ENCODE data around the gene MRPL57. TPM values are rescaled to one million over a fixed set of nuclear protein-coding genes. Genes with fewer than 3 reads are reported as not detected.

Gene MRPL57
- total RNA-seq, 5 donors from 2014 or later (not counting 1 experiment from before 2014, with no cell fraction given) = 11.0 to 18.6 (median 16.4) TPM

DNA sequence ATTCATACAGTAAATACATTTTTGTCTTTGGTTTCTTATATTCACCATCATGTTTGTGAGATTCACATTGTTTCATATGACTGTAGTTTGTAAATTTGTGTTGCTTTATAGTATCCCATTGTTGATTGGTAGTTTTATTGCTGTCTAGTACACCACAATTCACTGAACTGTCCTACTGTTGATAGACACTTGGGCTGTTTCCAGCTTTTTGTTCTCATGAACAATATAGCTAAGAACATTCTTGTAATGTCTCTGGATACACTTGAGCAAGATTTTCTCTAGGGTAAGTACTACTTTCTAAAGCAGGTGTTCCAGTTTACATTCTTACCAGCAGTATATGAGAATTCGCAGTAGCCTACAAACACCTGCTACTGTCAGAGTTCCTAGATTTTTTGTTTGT lies 37.9 kb upstream of the MRPL57 start:
- WGBS (ENCODE audit: insufficient coverage) = no CpG with 5 or more reads among the region's 1 CpG
- Mint-ChIP-seq H3K27me3 (peaks cover 6 to 18% of the 10 kb centered on the region in 2 donors), H3K4me1 (peaks cover 25 to 32% (median 31%) of the 10 kb centered on the region in 3 donors), H3K36me3 (peaks cover 13% of the 10 kb centered on the region), H3K4me3 (peak overlapping the region; percentile 52 to 90 (median 57)), H3K27ac (no peak overlapping the region), H3K9me3 (no peaks in the 10 kb centered on the region)
- peaks cover 0 to 12% of the 10 kb centered on the region in 2 donors for H3K36me3 ChIP-seq (ENCODE audit: control insufficient read depth in 2 of 2, extremely low read depth in 1 of 2, insufficient read depth in 1 of 2, low read length in 1 of 2)
- no peak overlapping the region for H3K27ac ChIP-seq (ENCODE audit: low read length)
- ATAC-seq (replicated peaks in 1 of 4) (no peak), DNase-seq (no peak)
- H3K27me3 ChIP-seq (replicated peaks in 1 of 2; ENCODE audit: control insufficient read depth in 2 of 2, extremely low read depth in 1 of 2, insufficient read depth in 2 of 2, low read length in 1 of 2) = peaks cover 0 to 9% of the 10 kb centered on the region in 2 experiments
- no peaks in the 10 kb centered on the region for H3K9me3 ChIP-seq
- POLR2A ChIA-PET = no interaction called here
- no peak overlapping the region for H3K4me3 ChIP-seq (ENCODE audit: control insufficient read depth in 1 of 2, extremely low read depth in 1 of 2, low read length in 1 of 2)
- H3K4me1 ChIP-seq (ENCODE audit: control insufficient read depth in 1 of 2, extremely low read depth in 1 of 2, insufficient read depth in 2 of 2, low read length in 2 of 2) = peaks cover 14 to 28% of the 10 kb centered on the region in 2 experiments
- CTCF ChIA-PET = interaction anchor here in 1 of 2 donors (1.0 kb wide), 1 partner anchor 366 kb away, joined by 3 read pairs; no protein-coding TSS in a partner anchor

DNA sequence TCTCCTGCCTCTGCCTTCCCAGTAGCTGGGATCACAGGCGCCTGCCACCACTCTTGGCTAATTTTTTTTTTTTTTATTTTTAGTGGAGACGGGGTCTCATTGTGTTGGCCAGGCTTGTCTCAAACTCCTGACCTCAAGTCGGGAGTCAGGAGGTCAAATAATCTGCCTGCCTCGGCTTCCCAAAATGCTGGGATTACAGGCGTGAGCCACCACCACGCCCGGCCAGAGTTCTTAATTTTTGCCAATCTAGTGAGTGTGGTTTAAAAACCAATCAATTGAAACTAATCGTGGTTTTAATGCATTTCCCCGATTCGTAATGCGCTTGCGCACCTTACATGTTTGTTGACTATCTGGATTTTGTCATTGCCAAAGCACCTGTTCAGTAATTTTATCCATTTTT lies 37.1 kb upstream of the MRPL57 start:
- CTCF ChIA-PET = no interaction called here
- H3K27ac ChIP-seq (ENCODE audit: low read length) = peak overlapping the region; percentile 87
- H3K36me3 ChIP-seq (ENCODE audit: control insufficient read depth in 2 of 2, extremely low read depth in 1 of 2, insufficient read depth in 1 of 2, low read length in 1 of 2) = peaks cover 0 to 16% of the 10 kb centered on the region in 2 donors
- Mint-ChIP-seq H3K4me1 (peaks cover 30 to 36% (median 36%) of the 10 kb centered on the region in 3 donors), H3K9me3 (no peaks in the 10 kb centered on the region), H3K27ac (peak overlapping the region; percentile 97 to 98), H3K27me3 (peaks cover 4 to 15% of the 10 kb centered on the region in 2 donors), H3K4me3 (peak overlapping the region; percentile 90 to 97 (median 96)), H3K36me3 (peaks cover 14% of the 10 kb centered on the region)
- peaks cover 14 to 32% of the 10 kb centered on the region in 2 experiments for H3K4me1 ChIP-seq (ENCODE audit: control insufficient read depth in 1 of 2, extremely low read depth in 1 of 2, insufficient read depth in 2 of 2, low read length in 2 of 2)
- DNase-seq = no peak
- peak overlapping the region in 1 of 2 donors; percentile 98 for H3K4me3 ChIP-seq (ENCODE audit: control insufficient read depth in 1 of 2, extremely low read depth in 1 of 2, low read length in 1 of 2)
- ATAC-seq (replicated peaks in 1 of 4) = no peak
- POLR2A ChIA-PET = no interaction called here
- no peaks in the 10 kb centered on the region for H3K9me3 ChIP-seq
- peaks cover 0 to 8% of the 10 kb centered on the region in 2 experiments for H3K27me3 ChIP-seq (replicated peaks in 1 of 2; ENCODE audit: control insufficient read depth in 2 of 2, extremely low read depth in 1 of 2, insufficient read depth in 2 of 2, low read length in 1 of 2)
- 79% methylated on average over 8 of the region's 12 CpGs for WGBS (ENCODE audit: insufficient coverage)

DNA sequence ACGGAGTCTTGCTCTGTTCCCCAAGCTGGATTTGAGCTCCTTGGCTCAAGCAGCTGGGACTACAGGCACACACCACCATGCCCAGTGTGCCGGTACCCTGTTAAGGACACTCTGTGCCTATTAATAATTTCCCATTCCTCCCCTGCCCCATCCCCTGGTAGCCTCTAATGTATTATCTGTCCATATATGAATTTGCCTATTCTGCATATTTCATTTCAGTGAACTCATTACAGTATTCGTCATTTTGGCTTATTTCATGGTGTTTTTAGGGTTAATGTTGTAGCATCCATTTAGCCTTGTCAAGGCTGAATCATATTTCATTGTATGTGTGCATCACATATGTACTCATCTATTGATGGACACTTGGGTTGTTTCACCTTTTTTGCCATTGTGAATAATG lies 33.7 kb upstream of the MRPL57 start:
- POLR2A ChIA-PET = no interaction called here
- H3K27ac Mint-ChIP-seq = peak overlapping the region; percentile 6 to 76

DNA sequence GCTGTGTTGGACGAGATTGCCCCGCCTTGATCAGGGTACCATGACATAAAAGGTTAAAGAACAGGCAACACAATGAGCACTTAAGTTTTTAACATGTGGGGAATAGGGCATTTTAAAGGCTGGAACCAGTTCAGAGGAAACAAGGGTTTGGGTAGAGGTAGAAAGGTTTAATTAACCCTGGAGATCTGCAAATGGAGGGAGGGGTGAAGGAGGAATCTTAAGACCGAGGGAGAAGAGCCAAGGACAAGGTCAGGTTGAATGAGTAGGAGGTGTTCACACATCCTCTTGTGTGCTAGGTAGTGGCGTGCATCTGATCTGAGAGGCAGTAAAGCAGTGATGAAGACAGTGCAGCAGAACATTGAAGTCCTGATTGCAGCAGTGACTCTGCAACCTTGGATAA lies 28.6 kb upstream of the MRPL57 start:
- H3K4me1 ChIP-seq (ENCODE audit: control insufficient read depth in 1 of 2, extremely low read depth in 1 of 2, insufficient read depth in 2 of 2, low read length in 2 of 2) = peaks cover 5% of the 10 kb centered on the region in 2 experiments
- H3K9me3 ChIP-seq = no peaks in the 10 kb centered on the region
- H3K4me3 ChIP-seq (ENCODE audit: control insufficient read depth in 1 of 2, extremely low read depth in 1 of 2, low read length in 1 of 2) = no peak overlapping the region
- Mint-ChIP-seq H3K27me3 (no peaks in the 10 kb centered on the region), H3K27ac (no peak overlapping the region), H3K36me3 (peaks cover 30% of the 10 kb centered on the region), H3K9me3 (no peaks in the 10 kb centered on the region), H3K4me3 (no peak overlapping the region), H3K4me1 (peaks cover 21 to 36% (median 22%) of the 10 kb centered on the region in 3 donors)
- H3K27me3 ChIP-seq (replicated peaks in 1 of 2; ENCODE audit: control insufficient read depth in 2 of 2, extremely low read depth in 1 of 2, insufficient read depth in 2 of 2, low read length in 1 of 2) = no peaks in the 10 kb centered on the region
- CTCF ChIA-PET = no interaction called here
- H3K36me3 ChIP-seq (ENCODE audit: control insufficient read depth in 2 of 2, extremely low read depth in 1 of 2, insufficient read depth in 1 of 2, low read length in 1 of 2) = peaks cover 7 to 42% of the 10 kb centered on the region in 2 donors
- H3K27ac ChIP-seq (ENCODE audit: low read length) = no peak overlapping the region
- POLR2A ChIA-PET = no interaction called here
- DNase-seq = no peak
- WGBS (ENCODE audit: insufficient coverage) = 87% methylated on average over 3 of the region's 4 CpGs
- peak in 1 of 4 experiments; percentile 11 for ATAC-seq (replicated peaks in 1 of 4)

More for the DNA sequence above, 33.7 kb upstream of the MRPL57 start:
- Histone ChIP-seq H3K27me3 (replicated peaks in 1 of 2; ENCODE audit: control insufficient read depth in 2 of 2, extremely low read depth in 1 of 2, insufficient read depth in 2 of 2, low read length in 1 of 2) (no peaks in the 10 kb centered on the region), H3K4me1 (ENCODE audit: control insufficient read depth in 1 of 2, extremely low read depth in 1 of 2, insufficient read depth in 2 of 2, low read length in 2 of 2) (peaks cover 14 to 32% of the 10 kb centered on the region in 2 experiments), H3K9me3 (no peaks in the 10 kb centered on the region), H3K4me3 (ENCODE audit: control insufficient read depth in 1 of 2, extremely low read depth in 1 of 2, low read length in 1 of 2) (no peak overlapping the region), H3K36me3 (ENCODE audit: control insufficient read depth in 2 of 2, extremely low read depth in 1 of 2, insufficient read depth in 1 of 2, low read length in 1 of 2) (peaks cover 7 to 39% of the 10 kb centered on the region in 2 donors), H3K27ac (ENCODE audit: low read length) (peak overlapping the region; percentile 6)
- DNase-seq (no peak), ATAC-seq (replicated peaks in 1 of 4) (no peak)
- Mint-ChIP-seq H3K36me3 (peaks cover 33% of the 10 kb centered on the region), H3K9me3 (no peaks in the 10 kb centered on the region), H3K4me3 (peak overlapping the region; percentile 59 to 75 (median 69)), H3K4me1 (peaks cover 45 to 52% (median 47%) of the 10 kb centered on the region in 3 donors), H3K27me3 (no peaks in the 10 kb centered on the region)
- 100% methylated on average over 1 of the region's 3 CpGs for WGBS (ENCODE audit: insufficient coverage)
- CTCF ChIA-PET = interaction anchor here in 1 of 2 donors (0.6 to 1.2 kb wide), 2 partner anchors 34 to 338 kb away, joined by 3 to 4 read pairs; no protein-coding TSS in a partner anchor

DNA sequence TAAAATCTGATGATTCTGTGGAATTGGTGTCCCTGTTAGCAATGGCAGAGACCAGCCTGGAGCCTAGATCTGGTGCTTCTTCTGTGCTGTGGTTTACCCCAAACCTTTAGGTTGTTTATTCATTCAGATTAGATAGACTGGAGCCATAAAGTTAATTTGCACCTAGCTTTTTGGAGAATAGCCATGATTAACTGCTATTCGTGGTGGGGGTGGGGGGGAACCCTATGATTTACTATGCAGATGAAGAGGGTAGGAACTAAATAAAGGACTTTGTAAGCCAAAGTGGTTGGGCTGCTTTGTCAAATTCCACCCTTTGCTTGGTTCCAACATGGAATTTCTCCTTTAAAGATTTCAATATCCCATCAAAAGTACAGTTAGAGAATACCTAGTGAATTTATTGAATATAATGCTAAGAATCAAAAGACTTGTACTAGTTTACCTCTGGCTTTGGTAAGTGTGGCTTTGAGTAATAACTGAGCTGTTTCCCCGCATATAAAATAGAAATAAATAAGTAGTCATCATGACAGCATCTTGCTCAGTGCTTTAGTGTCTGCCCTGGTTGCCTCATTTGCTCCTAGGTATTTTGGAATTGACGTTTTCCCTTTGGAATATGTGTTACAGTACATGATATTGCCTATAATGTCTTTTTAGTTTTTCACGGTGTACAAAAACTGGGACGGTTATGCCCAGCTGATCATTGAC lies 27.8 kb upstream of the MRPL57 start:
- 92% methylated on average over 4 of the region's 5 CpGs for WGBS (ENCODE audit: insufficient coverage)
- POLR2A ChIA-PET = no interaction called here
- no peaks in the 10 kb centered on the region for H3K9me3 ChIP-seq
- peaks cover 12 to 27% (median 13%) of the 10 kb centered on the region in 3 donors for H3K4me1 Mint-ChIP-seq
- ATAC-seq (replicated peaks in 1 of 4) = no peak
- H3K4me1 ChIP-seq (ENCODE audit: control insufficient read depth in 1 of 2, extremely low read depth in 1 of 2, insufficient read depth in 2 of 2, low read length in 2 of 2) = peaks cover 0 to 3% of the 10 kb centered on the region in 2 experiments
- H3K4me3 ChIP-seq (ENCODE audit: control insufficient read depth in 1 of 2, extremely low read depth in 1 of 2, low read length in 1 of 2) = no peak overlapping the region
- peaks cover 23% of the 10 kb centered on the region for H3K36me3 Mint-ChIP-seq
- DNase-seq = no peak
- H3K27me3 ChIP-seq (replicated peaks in 1 of 2; ENCODE audit: control insufficient read depth in 2 of 2, extremely low read depth in 1 of 2, insufficient read depth in 2 of 2, low read length in 1 of 2) = no peaks in the 10 kb centered on the region
- no peak overlapping the region for H3K27ac ChIP-seq (ENCODE audit: low read length)
- H3K27ac Mint-ChIP-seq = no peak overlapping the region
- no peaks in the 10 kb centered on the region for H3K27me3 Mint-ChIP-seq
- H3K9me3 Mint-ChIP-seq = no peaks in the 10 kb centered on the region
- H3K36me3 ChIP-seq (ENCODE audit: control insufficient read depth in 2 of 2, extremely low read depth in 1 of 2, insufficient read depth in 1 of 2, low read length in 1 of 2) = peaks cover 7 to 33% of the 10 kb centered on the region in 2 donors
- no peak overlapping the region for H3K4me3 Mint-ChIP-seq
- CTCF ChIA-PET = no interaction called here

DNA sequence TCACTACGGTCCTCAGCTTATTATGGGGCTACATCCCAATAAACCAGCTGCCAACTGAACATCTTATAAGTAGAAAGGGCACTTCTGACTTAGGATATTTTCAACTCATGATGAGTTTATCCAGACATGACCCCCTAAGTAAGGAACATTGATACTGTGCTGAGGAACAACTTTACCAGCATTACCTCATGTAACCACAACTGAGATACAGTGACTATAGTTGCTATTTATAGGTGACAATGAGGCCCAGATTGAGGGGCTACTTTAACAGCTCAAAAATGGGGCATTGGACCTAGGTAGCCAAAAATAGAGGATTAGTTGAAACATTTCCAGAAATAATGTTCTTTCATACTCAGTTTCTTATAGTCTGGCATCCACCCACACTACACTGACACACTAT lies 26.9 kb upstream of the MRPL57 start:
- 80% methylated on average over 1 of the region's 1 CpG for WGBS (ENCODE audit: insufficient coverage)
- peaks cover 23% of the 10 kb centered on the region for H3K36me3 Mint-ChIP-seq
- no peaks in the 10 kb centered on the region for H3K9me3 Mint-ChIP-seq
- ChIA-PET POLR2A (no interaction called here), CTCF (no interaction called here)
- Histone ChIP-seq H3K27ac (ENCODE audit: low read length) (no peak overlapping the region), H3K27me3 (replicated peaks in 1 of 2; ENCODE audit: control insufficient read depth in 2 of 2, extremely low read depth in 1 of 2, insufficient read depth in 2 of 2, low read length in 1 of 2) (no peaks in the 10 kb centered on the region), H3K36me3 (ENCODE audit: control insufficient read depth in 2 of 2, extremely low read depth in 1 of 2, insufficient read depth in 1 of 2, low read length in 1 of 2) (peaks cover 7 to 30% of the 10 kb centered on the region in 2 donors), H3K4me3 (ENCODE audit: control insufficient read depth in 1 of 2, extremely low read depth in 1 of 2, low read length in 1 of 2) (no peak overlapping the region), H3K9me3 (no peaks in the 10 kb centered on the region), H3K4me1 (ENCODE audit: control insufficient read depth in 1 of 2, extremely low read depth in 1 of 2, insufficient read depth in 2 of 2, low read length in 2 of 2) (no peaks in the 10 kb centered on the region)
- DNase-seq (no peak), ATAC-seq (replicated peaks in 1 of 4) (peak in 1 of 4 experiments; percentile 23)
- peaks cover 7 to 22% (median 10%) of the 10 kb centered on the region in 3 donors for H3K4me1 Mint-ChIP-seq
- no peak overlapping the region for H3K27ac Mint-ChIP-seq
- no peaks in the 10 kb centered on the region for H3K27me3 Mint-ChIP-seq
- no peak overlapping the region for H3K4me3 Mint-ChIP-seq

All from T-cell (primary cell).